OCI-LY3 (cell line): ENCODE data around the gene VAC14.

Experiments
- EZH2phosphoT487 ChIP-seq: fragments of 200-600 bp; shearing (Covaris generic); IDR thresholded peaks from 2 replicates; pipeline ENCODE4 v1.6.1; 2018; ENCODE audit warnings: antibody characterized with exemption, mixed run types, low read depth
- TF ChIP-seq, protein P1 (sequence below): fragments of 200-600, 300-600 bp; sonication (generic); IDR thresholded peaks from 2 replicates; pipeline ENCODE4 v1.5.1; 2014; ENCODE audit warnings: antibody characterized with exemption, low read length, low read depth

DNA sequence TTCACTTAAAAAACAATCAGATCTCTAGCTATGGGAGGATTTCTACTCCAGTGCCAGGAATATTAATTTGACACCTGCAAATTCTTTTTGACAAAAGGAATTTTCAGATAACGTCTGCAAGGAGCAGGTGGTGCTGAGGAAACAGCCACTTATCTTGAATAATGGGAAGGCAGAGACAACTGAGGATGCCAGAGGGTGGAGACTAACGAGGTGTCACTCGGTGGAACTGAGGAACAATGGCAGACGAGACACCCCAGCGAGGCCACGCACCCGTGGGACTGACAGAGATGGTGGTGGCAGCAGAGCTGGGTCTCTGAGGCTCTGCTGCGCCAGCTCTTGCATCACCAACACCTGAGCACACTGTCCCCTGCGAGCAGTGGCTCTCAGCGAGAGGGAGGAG, 42.2 kb downstream of the VAC14 start:
- no peak for TF ChIP-seq EZH2phosphoT487
- TF ChIP-seq, protein P1, sequence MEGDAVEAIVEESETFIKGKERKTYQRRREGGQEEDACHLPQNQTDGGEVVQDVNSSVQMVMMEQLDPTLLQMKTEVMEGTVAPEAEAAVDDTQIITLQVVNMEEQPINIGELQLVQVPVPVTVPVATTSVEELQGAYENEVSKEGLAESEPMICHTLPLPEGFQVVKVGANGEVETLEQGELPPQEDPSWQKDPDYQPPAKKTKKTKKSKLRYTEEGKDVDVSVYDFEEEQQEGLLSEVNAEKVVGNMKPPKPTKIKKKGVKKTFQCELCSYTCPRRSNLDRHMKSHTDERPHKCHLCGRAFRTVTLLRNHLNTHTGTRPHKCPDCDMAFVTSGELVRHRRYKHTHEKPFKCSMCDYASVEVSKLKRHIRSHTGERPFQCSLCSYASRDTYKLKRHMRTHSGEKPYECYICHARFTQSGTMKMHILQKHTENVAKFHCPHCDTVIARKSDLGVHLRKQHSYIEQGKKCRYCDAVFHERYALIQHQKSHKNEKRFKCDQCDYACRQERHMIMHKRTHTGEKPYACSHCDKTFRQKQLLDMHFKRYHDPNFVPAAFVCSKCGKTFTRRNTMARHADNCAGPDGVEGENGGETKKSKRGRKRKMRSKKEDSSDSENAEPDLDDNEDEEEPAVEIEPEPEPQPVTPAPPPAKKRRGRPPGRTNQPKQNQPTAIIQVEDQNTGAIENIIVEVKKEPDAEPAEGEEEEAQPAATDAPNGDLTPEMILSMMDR, result no peak
